GM19455 (cell line): ENCODE measurements around the gene COL9A1.

Experiments
- ATAC-seq: cut with Tn5 transposase; IDR thresholded peaks from one replicate; pipeline ENCODE4 v1.9.1; 2021; ENCODE audit not compliant: unreplicated experiment

The COL9A1 gene

GRCh38 chr6:70234561-70235236 lies 68.2 kb downstream of the COL9A1 start:
- no peak for ATAC-seq

DNA sequence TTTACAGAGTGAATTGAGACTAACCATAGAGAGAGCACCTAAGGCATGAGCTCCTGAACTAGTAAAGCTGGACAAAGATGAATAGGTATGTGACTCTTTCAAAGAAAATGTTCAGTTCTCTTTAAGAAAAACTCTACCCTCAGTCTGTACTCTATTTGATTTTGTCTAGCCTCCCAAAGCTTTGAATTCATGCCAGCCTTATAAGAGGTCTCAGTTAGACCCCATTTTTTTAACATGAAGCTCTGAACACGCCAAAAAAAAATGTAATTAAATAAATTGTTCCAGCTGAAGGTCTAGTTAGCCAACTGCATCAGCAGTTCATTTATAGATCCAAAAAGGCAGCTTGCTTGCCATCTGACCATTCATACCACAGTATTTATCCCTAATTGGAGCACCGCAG lies 71.6 kb downstream of the COL9A1 start:
- ATAC-seq: no peak

- no peak for ATAC-seq
These were observed 77.8 kb downstream of the COL9A1 start for GRCh38 chr6:70225055-70225454.

GRCh38 chr6:70222439-70222749 lies 80.5 kb downstream of the COL9A1 start:
- ATAC-seq: no peak

GRCh38 chr6:70221715-70222438 lies 81.0 kb downstream of the COL9A1 start:
- ATAC-seq: no peak

GRCh38 chr6:70221025-70221714 lies 81.7 kb downstream of the COL9A1 start:
- no peak for ATAC-seq

- ATAC-seq: no peak
These were observed 82.8 kb downstream of the COL9A1 start for GRCh38 chr6:70219943-70220613.

DNA sequence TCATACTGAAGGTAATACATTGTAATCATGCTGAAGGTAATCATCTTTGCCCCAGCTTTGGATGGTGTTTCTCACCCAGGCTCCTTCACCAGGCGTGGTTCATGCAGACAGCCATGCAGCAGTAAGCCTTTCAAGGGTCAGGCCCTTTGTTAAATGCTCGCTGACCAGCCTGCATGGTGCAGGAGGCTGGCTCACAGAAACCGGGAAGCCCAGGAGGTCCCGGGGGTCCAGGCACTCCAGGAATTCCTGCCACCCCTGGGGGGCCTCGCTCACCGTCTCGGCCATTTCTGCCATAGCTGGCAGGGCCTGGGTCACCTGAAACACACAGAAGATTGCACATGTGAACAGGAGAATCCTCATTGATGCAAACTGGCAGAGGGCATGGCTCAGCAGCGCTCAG lies 86.1 kb downstream of the COL9A1 start:
- no peak for ATAC-seq

GRCh38 chr6:70215460-70216108 lies 87.3 kb downstream of the COL9A1 start:
- no peak for ATAC-seq

- ATAC-seq: no peak
These were observed 92.4 kb downstream of the COL9A1 start for GRCh38 chr6:70210462-70210861.

- no peak for ATAC-seq
These were observed 94.6 kb downstream of the COL9A1 start for GRCh38 chr6:70208235-70208790.

DNA sequence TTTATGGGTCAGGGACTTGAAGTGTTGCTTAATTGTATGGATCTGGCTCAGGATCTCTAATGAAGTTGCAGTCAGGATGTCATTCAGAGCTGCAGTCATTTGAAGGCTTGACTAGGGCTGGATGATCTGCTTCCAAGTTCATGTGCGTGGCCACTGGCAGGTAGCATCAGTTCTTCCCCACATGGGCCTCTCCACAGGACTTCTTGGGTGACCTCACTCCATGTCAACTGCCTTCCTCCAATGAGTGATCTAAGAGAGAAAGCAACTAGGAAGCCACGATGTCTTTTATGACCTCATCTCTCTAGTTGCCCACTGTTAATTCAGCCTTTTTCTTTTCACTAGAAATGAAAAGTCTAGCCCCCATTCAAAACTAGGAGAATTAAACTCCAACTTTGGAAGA lies 104.1 kb downstream of the COL9A1 start:
- no peak for ATAC-seq

DNA sequence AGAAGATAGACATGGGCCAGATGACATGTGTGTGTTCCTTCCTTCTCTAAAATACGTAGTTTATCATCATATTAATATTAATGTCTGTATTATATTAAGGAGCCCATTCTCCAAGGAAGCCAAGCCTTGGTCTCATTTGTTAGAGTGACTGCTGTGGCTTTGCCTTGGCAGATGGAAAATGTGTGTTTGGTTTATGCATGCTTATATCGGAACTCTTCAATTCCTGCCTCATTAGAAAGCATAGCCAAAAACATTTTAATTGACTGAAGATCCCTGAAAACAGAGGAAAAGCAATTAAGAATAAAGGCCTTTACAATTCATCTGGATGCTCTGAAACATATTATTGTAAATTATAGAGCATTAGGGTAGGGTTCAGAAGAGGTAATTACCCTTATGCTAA lies 106.4 kb downstream of the COL9A1 start:
- no peak for ATAC-seq

- ATAC-seq: no peak
These were observed 108.5 kb downstream of the COL9A1 start for GRCh38 chr6:70194421-70194820.

GRCh38 chr6:70188202-70188601 lies 114.7 kb downstream of the COL9A1 start:
- ATAC-seq: no peak

DNA sequence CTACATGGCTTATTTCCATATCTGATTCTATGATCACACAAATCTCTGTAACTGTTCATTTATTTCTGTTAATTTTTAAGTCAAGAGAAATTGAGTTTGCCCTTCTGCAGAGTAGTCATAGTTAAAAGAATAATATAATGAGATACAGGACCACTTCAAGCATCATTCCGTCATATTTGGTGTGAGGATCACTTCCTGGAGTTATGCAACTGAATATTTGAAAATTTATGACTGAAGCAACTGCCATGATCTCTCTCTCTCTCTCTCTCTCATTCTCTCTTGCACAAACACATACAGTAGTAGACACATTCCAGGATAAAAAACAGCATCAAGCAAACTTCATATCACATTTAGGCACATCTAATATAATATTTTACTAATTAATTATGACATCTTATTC lies 116.4 kb downstream of the COL9A1 start:
- ATAC-seq: no peak

GRCh38 chr6:70184723-70185122 lies 118.2 kb downstream of the COL9A1 start:
- ATAC-seq: no peak

DNA sequence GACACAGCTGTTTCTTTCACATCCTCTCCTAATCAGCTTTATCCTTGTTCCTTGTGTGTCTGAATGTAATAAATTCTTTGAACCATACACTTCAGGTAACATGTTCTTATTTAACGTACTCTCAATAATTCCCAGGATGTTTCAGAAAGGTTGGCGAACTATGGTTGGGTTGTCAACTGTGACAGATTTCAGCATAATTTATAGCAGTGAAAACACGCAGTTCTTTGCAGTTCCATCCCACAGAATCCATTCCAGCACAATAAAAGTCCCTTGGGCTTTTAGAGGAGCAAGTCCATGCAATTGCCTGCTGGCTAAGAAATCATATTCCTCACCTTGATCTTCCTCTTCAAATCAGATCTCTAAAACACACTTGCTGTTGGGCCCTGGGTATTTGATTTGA lies 119.3 kb downstream of the COL9A1 start:
- ATAC-seq: no peak

DNA sequence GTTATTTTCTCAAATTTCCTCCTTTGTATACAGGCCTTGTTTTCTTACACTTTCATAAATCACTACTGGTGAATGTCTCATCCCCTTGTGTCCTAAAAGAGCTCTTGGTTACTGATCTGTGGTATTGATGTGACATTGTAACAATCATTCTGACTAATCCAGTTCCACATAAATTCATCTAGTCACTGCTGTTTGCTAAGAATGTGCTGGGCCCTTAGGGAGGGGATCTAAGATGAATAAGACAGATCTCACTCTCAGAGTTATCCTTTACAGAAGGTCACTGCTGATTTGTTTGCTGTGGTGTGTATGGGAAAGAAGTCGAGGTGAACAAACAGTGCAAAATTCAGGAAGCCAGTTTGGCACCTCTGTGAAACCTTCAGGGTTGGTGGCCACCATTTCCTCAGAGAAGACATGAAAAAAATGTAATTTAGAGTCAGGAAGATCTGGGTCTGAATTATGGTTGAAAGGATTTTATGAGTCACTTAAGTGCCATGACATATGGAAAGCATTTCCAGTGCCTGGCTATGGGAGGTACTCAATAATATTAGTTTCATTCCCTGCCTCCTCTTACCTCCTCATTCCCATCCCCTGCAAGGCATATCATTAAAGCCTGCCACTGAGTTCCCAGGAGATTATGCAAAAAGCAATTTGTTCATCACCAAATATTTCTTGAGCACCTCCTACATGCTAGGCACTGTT lies 121.8 kb downstream of the COL9A1 start:
- ATAC-seq: no peak

DNA sequence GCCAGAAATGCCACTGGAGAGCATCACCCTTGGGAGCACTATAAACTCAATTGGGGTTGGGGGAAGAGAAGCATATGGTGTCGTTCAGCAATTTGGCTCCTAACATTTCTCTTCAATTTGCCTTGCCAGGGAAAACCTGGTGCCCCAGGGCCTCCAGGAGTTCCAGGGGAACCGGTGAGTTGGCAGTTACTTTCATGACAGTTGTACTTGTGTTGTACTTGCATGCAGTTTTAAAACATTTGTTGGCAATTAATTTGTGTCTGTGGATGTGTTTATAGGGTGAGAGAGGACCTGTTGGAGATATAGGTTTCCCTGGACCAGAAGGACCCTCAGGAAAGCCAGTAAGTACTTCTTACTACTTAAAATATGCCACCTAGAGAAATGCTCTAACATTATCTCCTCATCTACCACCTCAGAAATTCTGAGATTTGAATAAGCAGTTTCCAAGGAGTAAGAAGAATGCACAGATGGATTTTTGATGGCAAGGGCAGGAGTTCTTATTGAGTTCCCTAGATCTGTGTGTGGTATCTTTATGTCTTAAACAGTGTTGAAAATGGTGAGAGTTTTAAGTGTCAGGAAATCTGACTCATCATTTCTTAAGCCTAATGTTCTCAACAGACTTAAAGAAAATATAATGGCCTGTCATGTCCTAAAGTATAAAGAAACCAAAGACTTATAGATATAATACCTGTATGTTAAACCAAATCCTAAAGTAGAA lies 122.5 kb downstream of the COL9A1 start:
- ATAC-seq: no peak
